ENCODE measurements around the gene B3GNT9.
A peak's percentile ranks its signal among the peaks of the same experiment; 100 is the strongest.

The B3GNT9 gene

GRCh38 chr16:67109407-67110135 lies 41.2 kb downstream of the B3GNT9 start, which contains the start of gene PHAF1:
Gene PHAF1, plus strand, starts transcription at chr16:67109941. Its CDS starts 235 bp downstream, at chr16:67110176.
- peak; percentile 91 to 96 for DNase-seq

DNA sequence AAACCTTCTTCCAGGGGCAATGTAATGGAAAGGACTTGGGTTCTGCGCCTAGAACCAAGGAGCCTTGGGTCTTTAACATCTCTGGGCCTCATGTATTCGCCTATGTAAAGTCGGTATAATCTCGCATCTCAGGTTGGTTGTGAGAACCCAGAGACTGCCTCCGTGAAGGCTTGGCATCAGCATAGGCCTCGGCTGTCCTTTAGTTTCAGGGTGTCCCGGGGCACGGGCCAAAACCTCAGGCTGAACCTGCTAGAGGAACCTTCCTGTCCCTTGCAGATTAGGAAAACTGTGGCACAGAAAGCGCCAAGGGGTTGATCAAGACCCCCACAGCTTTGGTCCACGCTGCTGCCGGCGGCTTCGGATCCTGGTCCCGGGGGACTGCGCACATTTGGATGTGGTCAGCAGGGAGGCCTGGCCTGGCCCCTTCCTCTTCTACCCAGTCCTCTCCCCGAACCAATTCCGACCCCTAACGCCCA lies 41.8 kb downstream of the B3GNT9 start:
- DNase-seq, result no peak

DNA sequence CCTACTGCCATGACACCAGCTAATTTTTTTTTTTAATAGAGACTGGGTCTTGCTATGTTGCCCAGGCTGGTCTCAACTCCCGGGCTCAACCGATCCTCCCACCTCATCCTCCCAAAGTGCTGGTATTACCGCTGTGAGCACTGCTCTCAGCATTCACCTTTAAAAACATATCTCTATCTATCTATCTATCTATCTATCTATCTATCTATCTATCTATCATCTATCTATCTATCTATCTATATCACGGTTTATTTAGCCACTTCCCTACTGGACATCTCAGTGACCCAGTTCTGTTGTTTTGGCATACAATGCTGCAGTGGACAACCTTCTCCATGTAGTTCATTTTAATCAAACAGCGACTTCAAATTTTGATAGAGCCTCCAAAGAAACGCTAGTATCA lies 42.3 kb downstream of the B3GNT9 start:
- no peak for DNase-seq

- DNase-seq, result no peak
Observed at GRCh38 chr16:67105881-67106280, 44.9 kb downstream of the B3GNT9 start.

DNA sequence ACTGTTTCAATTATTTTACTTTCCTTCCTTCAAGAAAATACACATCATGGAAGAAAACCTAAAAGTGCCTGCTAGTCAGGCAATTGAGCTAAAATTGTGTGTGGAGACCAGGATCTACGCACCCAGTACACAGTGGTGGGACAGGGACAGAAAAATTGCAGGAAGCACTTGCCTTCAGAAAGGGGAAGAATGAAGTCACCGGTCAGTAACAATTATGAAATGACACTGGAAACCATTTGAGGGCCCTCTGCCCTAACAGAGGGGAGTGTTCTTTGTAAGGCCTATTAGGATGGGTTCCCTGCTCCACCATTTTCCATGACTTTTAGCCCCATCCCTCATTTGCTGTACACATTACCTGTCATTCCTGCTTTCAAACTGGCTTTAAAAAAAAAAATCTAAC lies 45.6 kb downstream of the B3GNT9 start:
- DNase-seq, result no peak

GRCh38 chr16:67104845-67105244 lies 46.0 kb downstream of the B3GNT9 start:
- DNase-seq, result no peak

DNA sequence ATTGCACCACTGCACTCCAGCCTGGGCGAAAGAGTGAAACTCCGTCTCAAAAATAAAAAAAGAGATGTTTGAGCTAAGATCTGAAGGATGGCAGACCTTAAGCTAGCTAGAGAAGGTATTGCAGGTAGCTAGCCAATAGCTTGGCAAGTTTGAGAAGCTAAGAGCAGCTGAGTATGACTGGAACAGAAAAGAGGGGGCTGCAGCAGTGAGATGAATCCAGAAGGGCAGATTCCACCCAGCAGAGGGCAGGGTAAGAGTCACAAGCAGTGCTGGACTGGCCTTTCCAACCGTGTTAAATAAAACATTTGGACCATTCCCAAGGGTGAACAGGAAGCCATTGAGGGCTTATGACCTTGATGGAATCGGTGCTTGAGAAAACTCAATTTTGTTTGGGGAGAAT lies 46.7 kb downstream of the B3GNT9 start:
- DNase-seq, result peak in 1 of 2 donors; percentile 14

DNA sequence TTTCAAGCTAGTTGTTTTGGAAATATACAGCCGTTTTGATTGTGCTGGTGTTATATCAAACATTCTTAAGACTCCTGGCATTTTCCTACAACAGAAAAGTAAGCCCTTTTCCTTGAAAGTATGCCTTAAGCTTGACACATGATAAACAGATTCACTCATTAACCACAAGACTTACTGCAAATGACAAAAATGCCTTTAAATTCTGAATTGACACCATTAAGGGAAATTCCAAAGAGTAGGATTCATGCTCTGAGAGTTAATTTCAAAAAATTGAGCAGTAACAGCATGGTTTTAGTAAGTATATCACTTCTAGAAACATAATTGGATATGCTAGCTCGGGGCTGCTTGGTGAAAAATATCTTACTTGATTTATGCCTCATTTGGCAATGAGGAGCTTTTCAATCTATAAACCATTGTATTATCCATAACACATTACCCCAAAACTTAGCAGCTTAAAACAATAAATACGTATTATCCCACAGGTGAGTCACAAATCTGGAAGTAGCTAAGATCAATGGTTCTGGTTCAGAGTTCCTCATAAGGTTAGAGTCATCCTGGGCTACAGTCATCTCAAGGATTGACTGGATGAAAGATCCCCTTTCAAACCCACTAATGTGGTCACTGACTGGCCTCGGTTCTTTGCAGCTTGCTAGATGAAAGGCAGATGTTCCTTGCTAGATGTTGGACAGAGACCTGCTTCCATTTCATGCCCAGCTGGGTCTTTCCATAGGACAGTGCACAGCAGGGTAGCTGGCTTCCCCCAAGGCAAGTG lies 49.3 kb downstream of the B3GNT9 start:
- no peak for DNase-seq

- DNase-seq, result peak in 1 of 2 donors; percentile 55
Observed at GRCh38 chr16:67100569-67101310, 50.1 kb downstream of the B3GNT9 start.

- no peak for DNase-seq
Observed at GRCh38 chr16:67098599-67098998, 52.2 kb downstream of the B3GNT9 start.
